OCI-LY7 (cell line): ENCODE results near the gene MICAL3. TPM values are rescaled to one million over a fixed set of nuclear protein-coding genes. Genes with fewer than 3 reads are reported as not detected.

Experiments used
- BruUV-seq: library from RNA; stranded (reverse); fragments of 400-500 nt; replicated peaks from 2 replicates; lab custom pipeline; 2021; lab: Mats Ljungman, UMichigan
- CTCF ChIA-PET: fragments of 300-600 bp; sonication (Branson Sonifier 250); formaldehyde crosslinking; loops from one replicate; lab custom pipeline; 2022; ENCODE audit warnings: antibody characterized with exemption; ENCODE audit not compliant: unreplicated experiment; lab: Charles Lee
- POLR2A ChIA-PET: fragments of 300-600 bp; sonication (Branson Sonifier 250); formaldehyde crosslinking; loops from one replicate; lab custom pipeline; 2022; ENCODE audit warnings: antibody characterized with exemption; lab: Charles Lee
- DNase-seq: peaks from one replicate; pipeline ENCODE4 v3.0.0-alpha.2; 2015; ENCODE audit warnings: low spot score
- H2AFZ ChIP-seq: fragments of 200-600 bp; sonication (generic), shearing (Covaris generic); 2 replicates; pipeline ENCODE4 v1.6.1; 2014; ENCODE audit warnings: mild to moderate bottlenecking, antibody characterized with exemption, low read length, moderate library complexity
- H3K27ac ChIP-seq: fragments of 200-600 bp; sonication (generic); 2 replicates; pipeline ENCODE4 v1.5.1; 2014; ENCODE audit warnings: mixed run types, low read depth, mild to moderate bottlenecking, moderate library complexity, low read length, inconsistent platforms; ENCODE audit not compliant: poor library complexity, severe bottlenecking
- H3K36me3 ChIP-seq: fragments of 200-600 bp; sonication (generic); 2 replicates; pipeline ENCODE4 v1.6.1; 2014; ENCODE audit warnings: mild to moderate bottlenecking, antibody characterized with exemption, low read length, moderate library complexity, mixed read lengths; ENCODE audit not compliant: insufficient read depth
- H3K4me1 ChIP-seq: fragments of 200-600 bp; sonication (generic); 2 replicates; pipeline ENCODE4 v1.5.1; 2014; ENCODE audit warnings: mild to moderate bottlenecking, low read length; ENCODE audit not compliant: insufficient read depth, poor library complexity, severe bottlenecking
- H3K4me2 ChIP-seq: fragments of 200-600 bp; sonication (generic); 2 replicates; pipeline ENCODE4 v1.6.1; 2014; ENCODE audit warnings: mild to moderate bottlenecking, low read length
- H3K4me3 ChIP-seq: fragments of 200-600 bp; sonication (generic); 2 replicates; pipeline ENCODE4 v1.5.1; 2014; ENCODE audit warnings: mild to moderate bottlenecking, low read depth, low read length; ENCODE audit not compliant: poor library complexity, severe bottlenecking
- H3K79me2 ChIP-seq: fragments of 200-600 bp; sonication (generic); 2 replicates; pipeline ENCODE4 v1.6.1; 2016; ENCODE audit warnings: low read depth, mild to moderate bottlenecking, low read length, moderate library complexity, mixed read lengths; ENCODE audit not compliant: insufficient read depth
- H3K9me2 ChIP-seq: fragments of 200-600 bp; sonication (generic); 2 replicates; pipeline ENCODE4 v1.6.1; 2016; ENCODE audit warnings: mild to moderate bottlenecking, low read length, mixed read lengths; ENCODE audit not compliant: insufficient read depth
- H3K9me3 ChIP-seq: fragments of 200-600 bp; sonication (generic); 2 replicates; pipeline ENCODE4 v1.6.1; 2014; ENCODE audit warnings: mild to moderate bottlenecking, mixed run types, low read length, mixed read lengths
- H4K20me1 ChIP-seq: fragments of 200-600 bp; sonication (generic); 2 replicates; pipeline ENCODE4 v1.6.1; 2014; ENCODE audit warnings: mild to moderate bottlenecking, antibody characterized with exemption, low read length, moderate library complexity, mixed read lengths; ENCODE audit not compliant: insufficient read depth
- EZH2phosphoT487 ChIP-seq: fragments of 200-600 bp; sonication (generic); IDR thresholded peaks from 2 replicates; pipeline ENCODE4 v1.6.1; 2018; ENCODE audit warnings: low read depth, borderline replicate concordance, mild to moderate bottlenecking, mixed run types, antibody characterized with exemption, low read length, moderate library complexity, mixed read lengths
- intact Hi-C: fragments of 100-400 bp; cut with micrococcal nuclease; formaldehyde crosslinking; loops from one replicate; pipeline ENCODE4 v1.10.0; 2022; ENCODE audit not compliant: unreplicated experiment
- total RNA-seq, 2 experiments: library from RNA; depleted of rRNA in 1 of 2; stranded (reverse); fragments of >200 nt in 1 of 2; shearing (Covaris generic) in 1 of 2; gene quantifications; 2 replicates each; pipeline ENCODE4 v1.2.3, GENCODE V29; 2014 to 2022
- TF ChIP-seq, protein P1 (sequence below): fragments of 200-600 bp; sonication (generic); conservative IDR thresholded peaks from 2 replicates; pipeline ENCODE4 v1.5.1; 2014; ENCODE audit warnings: mild to moderate bottlenecking, antibody characterized with exemption, low read length, moderate library complexity, mixed read lengths

Gene MICAL3
- total RNA-seq, 2 experiments from 2014 or later = 80.9 to 210 TPM

DNA sequence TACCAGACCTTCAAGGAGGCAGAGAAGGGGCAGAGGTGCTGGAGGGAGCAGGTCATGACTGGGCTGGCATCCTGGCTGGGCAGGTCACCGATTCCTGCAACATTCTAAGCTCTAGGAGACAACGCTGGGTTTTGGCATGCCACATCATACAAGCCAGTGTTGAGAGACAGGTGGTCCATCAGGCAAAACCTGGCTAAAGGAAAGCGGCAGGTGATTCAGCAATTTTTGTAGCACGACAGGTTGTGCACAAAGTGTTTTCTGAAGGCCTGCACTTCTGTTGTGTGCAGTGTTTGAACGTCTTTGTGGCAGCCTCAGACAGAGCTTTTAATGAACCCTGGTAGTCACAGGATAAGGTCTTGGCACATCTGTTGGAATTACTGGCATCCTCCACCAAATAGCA, 180.2 kb downstream of the MICAL3 start:
- DNase-seq = no peak
- H2AFZ ChIP-seq = no peak overlapping the region
- no peaks in the 10 kb centered on the region for H3K4me1 ChIP-seq
- BruUV-seq = no TSS peak
- intact Hi-C loops = no loop called here
- no peaks in the 10 kb centered on the region for H3K9me3 ChIP-seq
- CTCF ChIA-PET = interaction anchor here (1.1 kb wide), 1 partner anchor 10 kb away, joined by 3 read pairs; no protein-coding TSS in a partner anchor
- POLR2A ChIA-PET = interaction anchor here (0.7 kb wide), 1 partner anchor 234 kb away, joined by 3 read pairs; the partner anchor contains the start of gene PEX26
- peaks cover 88% of the 10 kb centered on the region for H3K36me3 ChIP-seq
- H4K20me1 ChIP-seq = no peaks in the 10 kb centered on the region
- H3K79me2 ChIP-seq = no peaks in the 10 kb centered on the region
- no peak overlapping the region for H3K4me2 ChIP-seq
- H3K9me2 ChIP-seq = no peaks in the 10 kb centered on the region
- no peak for TF ChIP-seq EZH2phosphoT487
- TF ChIP-seq, protein P1, sequence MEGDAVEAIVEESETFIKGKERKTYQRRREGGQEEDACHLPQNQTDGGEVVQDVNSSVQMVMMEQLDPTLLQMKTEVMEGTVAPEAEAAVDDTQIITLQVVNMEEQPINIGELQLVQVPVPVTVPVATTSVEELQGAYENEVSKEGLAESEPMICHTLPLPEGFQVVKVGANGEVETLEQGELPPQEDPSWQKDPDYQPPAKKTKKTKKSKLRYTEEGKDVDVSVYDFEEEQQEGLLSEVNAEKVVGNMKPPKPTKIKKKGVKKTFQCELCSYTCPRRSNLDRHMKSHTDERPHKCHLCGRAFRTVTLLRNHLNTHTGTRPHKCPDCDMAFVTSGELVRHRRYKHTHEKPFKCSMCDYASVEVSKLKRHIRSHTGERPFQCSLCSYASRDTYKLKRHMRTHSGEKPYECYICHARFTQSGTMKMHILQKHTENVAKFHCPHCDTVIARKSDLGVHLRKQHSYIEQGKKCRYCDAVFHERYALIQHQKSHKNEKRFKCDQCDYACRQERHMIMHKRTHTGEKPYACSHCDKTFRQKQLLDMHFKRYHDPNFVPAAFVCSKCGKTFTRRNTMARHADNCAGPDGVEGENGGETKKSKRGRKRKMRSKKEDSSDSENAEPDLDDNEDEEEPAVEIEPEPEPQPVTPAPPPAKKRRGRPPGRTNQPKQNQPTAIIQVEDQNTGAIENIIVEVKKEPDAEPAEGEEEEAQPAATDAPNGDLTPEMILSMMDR = no peak
- H3K27ac ChIP-seq = no peak overlapping the region
- H3K4me3 ChIP-seq = no peak overlapping the region

GRCh38 chr22:17842386-17842785, 182.0 kb downstream of the MICAL3 start:
- H3K4me2 ChIP-seq = no peak overlapping the region
- TF ChIP-seq, protein P1 = no peak
- TF ChIP-seq EZH2phosphoT487 = no peak
- H3K9me3 ChIP-seq = no peaks in the 10 kb centered on the region
- intact Hi-C loops = no loop called here
- H3K4me3 ChIP-seq = no peak overlapping the region
- no peak overlapping the region for H3K27ac ChIP-seq
- no TSS peak for BruUV-seq
- no peaks in the 10 kb centered on the region for H4K20me1 ChIP-seq
- no peaks in the 10 kb centered on the region for H3K79me2 ChIP-seq
- peaks cover 89% of the 10 kb centered on the region for H3K36me3 ChIP-seq
- H2AFZ ChIP-seq = no peak overlapping the region
- no peak for DNase-seq
- CTCF ChIA-PET = no interaction called here
- H3K4me1 ChIP-seq = no peaks in the 10 kb centered on the region
- H3K9me2 ChIP-seq = no peaks in the 10 kb centered on the region
- POLR2A ChIA-PET = no interaction called here

GRCh38 chr22:17841836-17842235, 182.5 kb downstream of the MICAL3 start:
- Histone ChIP-seq H3K79me2 (no peaks in the 10 kb centered on the region), H3K9me3 (no peaks in the 10 kb centered on the region), H3K36me3 (peaks cover 89% of the 10 kb centered on the region), H4K20me1 (no peaks in the 10 kb centered on the region), H3K9me2 (no peaks in the 10 kb centered on the region), H3K4me3 (no peak overlapping the region), H3K27ac (no peak overlapping the region), H2AFZ (no peak overlapping the region), H3K4me2 (no peak overlapping the region), H3K4me1 (no peaks in the 10 kb centered on the region)
- no TSS peak for BruUV-seq
- CTCF ChIA-PET = no interaction called here
- intact Hi-C loops = no loop called here
- DNase-seq = no peak
- no peak for TF ChIP-seq EZH2phosphoT487
- TF ChIP-seq, protein P1 = no peak
- POLR2A ChIA-PET = no interaction called here
